GM12874 (cell line): ENCODE data around the gene ANP32A.

Source experiments
- TF ChIP-seq, protein P1 (sequence below): IDR thresholded peaks from 2 replicates; pipeline ENCODE4 v1.5.1; 2011; ENCODE audit warnings: low read depth, mild to moderate bottlenecking, control low read depth, low read length, moderate library complexity; ENCODE audit not compliant: insufficient read depth

Gene ANP32A

DNA sequence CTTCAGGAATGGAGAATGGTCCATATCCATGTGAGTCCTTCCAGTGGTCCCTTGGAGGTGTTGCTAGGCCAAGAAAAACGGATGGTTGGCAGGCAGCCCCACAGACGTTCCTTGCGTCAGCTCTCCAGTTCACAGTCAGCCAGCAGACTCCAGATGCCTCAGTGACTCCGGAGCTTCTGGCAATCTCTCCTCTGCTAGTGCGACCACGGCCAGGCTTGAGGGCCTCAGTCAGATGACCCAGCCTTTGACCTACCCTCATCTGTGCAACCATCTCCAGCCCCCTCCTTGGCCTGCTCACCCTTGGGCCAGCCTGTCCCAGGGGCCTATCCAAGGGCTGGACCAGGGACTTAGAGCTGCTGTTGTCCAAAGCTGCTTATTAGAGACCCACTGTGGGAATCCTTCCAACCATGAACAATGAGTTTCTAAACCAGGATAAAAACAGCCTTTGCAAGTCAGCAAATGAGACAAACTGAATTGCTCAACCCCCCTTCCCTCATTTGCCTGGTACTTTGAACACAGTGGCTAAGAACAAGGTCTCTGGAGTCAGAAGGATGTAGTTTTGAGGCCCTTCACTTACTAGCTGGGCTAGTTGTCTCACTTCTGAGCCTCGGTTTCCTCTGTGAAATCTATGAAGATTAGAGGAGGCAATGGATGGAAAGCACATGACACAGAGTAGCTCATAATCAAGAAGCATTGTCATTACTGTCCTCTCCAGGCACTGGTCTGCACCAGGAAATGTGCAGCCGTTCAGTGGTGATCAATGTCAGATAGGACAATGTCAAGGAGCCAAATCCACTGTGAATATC lies 44.8 kb downstream of the ANP32A start:
- TF ChIP-seq, protein P1, sequence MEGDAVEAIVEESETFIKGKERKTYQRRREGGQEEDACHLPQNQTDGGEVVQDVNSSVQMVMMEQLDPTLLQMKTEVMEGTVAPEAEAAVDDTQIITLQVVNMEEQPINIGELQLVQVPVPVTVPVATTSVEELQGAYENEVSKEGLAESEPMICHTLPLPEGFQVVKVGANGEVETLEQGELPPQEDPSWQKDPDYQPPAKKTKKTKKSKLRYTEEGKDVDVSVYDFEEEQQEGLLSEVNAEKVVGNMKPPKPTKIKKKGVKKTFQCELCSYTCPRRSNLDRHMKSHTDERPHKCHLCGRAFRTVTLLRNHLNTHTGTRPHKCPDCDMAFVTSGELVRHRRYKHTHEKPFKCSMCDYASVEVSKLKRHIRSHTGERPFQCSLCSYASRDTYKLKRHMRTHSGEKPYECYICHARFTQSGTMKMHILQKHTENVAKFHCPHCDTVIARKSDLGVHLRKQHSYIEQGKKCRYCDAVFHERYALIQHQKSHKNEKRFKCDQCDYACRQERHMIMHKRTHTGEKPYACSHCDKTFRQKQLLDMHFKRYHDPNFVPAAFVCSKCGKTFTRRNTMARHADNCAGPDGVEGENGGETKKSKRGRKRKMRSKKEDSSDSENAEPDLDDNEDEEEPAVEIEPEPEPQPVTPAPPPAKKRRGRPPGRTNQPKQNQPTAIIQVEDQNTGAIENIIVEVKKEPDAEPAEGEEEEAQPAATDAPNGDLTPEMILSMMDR, result no peak

DNA sequence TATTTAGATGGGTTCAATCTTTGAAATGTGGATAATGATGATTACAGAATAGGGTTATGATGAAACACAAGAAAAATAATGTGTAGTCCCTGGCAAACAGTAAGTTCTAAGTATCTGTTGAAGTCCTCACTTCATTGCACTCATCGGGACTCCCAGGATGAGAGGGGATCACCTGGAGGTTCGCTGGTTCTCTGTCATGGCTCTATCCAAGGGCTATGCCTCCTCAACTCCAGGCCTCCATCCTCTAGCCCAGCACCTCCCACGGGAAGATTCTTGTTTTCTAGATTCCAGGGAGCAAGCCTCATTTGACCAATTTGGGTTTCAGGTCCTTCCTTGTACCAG lies 45.5 kb downstream of the ANP32A start:
- TF ChIP-seq, protein P1, result no peak

DNA sequence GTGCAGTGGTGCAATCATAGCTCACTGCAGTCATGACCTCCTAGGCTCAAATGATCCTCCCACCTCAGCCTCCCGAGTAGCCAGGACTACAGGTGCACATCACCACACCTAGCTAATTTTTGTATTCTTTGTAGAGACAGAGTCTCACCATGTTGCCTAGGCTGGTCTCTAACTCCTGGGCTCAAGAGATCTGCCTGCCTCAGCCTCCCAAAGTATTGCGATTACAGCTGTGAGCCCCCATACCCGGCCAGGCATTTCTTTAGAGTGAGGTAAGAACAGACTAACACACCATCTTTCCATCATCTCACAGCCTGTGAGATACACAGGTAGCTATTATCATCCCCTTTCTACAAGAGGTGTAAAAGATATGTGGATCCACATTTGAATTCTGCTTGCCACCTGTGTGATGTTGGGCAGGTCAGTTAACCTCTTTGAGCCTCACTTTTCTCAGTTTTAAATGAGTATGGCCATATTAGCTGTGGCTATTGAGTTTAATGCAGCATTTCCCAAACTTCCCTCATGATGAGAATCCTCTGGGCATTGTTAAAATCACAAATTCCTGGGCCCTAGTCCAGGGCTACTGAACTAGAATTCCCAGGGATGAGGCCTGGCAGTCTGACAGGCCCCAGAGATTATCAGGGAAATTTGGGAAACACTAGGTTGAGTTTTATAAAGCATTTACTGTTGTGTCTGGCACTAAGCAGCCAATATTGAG lies 46.0 kb downstream of the ANP32A start:
- TF ChIP-seq, protein P1, result no peak

DNA sequence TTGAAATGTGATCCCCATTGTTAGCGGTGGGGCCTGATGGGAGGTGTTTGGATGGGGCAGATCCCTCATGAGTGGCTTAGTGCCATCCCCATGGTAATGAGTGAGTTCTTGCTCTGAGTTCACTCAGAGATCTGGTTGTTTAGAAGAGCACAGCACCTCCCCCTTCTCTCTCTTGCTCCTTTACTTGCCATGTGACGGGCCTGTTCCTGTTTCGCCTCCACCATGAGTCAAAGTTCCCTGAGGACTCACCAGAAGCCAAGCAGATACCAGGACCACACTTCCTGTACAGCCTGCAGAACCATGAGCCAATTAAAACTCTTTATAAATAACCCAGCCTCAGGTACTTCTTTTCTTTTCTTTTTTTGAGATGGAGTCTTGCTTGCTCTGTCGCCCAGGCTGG lies 46.6 kb downstream of the ANP32A start:
- TF ChIP-seq, protein P1, result no peak

DNA sequence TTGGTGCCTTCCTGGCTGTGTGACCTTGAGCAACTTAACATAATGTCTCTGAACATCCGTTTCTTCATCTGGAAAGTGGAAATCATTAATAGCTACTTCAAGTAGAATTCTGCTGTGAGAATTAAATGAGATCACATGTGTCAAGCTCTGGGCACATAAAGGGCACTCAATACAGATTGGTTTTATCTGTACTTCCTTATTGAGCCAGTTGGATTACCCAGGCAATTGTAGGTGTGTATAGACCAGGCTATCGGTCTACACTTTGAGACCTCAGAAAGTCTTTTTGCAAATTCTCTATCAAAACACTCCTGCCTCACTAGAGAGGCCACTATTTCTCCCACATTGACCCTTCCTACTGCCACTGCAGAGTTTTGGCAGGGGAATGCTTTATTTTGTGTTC lies 47.7 kb downstream of the ANP32A start:
- TF ChIP-seq, protein P1, result no peak

DNA sequence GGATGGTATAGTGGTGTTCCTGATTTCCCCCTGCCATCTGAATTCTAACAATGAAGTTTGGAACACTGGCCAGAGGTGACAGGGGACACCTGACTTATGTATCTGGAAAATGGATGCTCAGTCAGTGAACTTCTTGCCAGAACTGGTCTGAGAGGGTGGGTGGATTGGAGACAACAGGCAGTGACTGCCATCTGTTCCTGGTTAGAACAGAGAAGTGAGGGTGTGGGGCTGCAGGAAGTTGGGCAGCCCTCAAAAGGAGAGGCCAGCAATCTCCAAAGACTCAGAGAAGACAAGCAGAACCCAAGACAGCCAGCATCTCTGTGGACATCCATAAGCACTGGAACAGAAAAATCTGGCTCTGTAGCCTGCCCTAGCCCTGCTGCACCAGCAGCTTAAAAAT lies 50.5 kb downstream of the ANP32A start:
- TF ChIP-seq, protein P1, result no peak

DNA sequence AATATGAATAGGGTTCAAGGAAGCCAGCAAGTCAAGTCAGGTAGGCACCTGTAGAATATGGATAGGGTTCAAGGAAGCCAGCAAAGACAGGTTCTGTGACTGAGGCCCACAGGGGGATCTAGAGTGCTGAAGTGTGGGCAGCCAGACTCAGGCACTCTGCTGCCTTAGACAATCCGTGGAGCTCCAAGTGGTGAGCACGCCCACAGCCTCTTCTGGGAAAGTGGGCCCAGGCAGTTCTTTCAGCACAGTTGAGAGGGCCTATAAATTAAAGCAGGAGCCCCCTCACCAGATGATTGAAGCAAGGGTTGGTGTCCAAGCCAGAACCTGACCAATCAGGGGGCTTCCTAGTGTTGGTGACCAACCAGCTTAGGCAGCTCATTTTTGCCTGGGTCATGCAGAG lies 51.0 kb downstream of the ANP32A start:
- TF ChIP-seq, protein P1, result no peak
